H1 (cell line): ENCODE data around the gene FH. TPM values are rescaled to one million over a fixed set of nuclear protein-coding genes. Genes with fewer than 3 reads are reported as not detected.

ENCODE experiments used
- ASH2L ChIP-seq: fragments of 200-600, 300-600 bp; sonication (generic); IDR thresholded peaks from one replicate; pipeline ENCODE4 v1.7.1; 2017; ENCODE audit warnings: low read length
- CEBPB ChIP-seq: IDR thresholded peaks from 2 replicates; pipeline ENCODE4 v1.6.1; 2012; ENCODE audit warnings: low read depth, low read length
- FOSL1 ChIP-seq: IDR thresholded peaks from 2 replicates; pipeline ENCODE4 v1.6.1; 2011; ENCODE audit warnings: mild to moderate bottlenecking, low read depth, low read length, moderate library complexity; ENCODE audit not compliant: insufficient read depth
- NANOG ChIP-seq: IDR thresholded peaks from 2 replicates; pipeline ENCODE4 v1.6.1; 2011; ENCODE audit warnings: low read length, low read depth, mild to moderate bottlenecking, inconsistent platforms; ENCODE audit not compliant: insufficient read depth, poor library complexity, severe bottlenecking
- RBBP5 ChIP-seq: IDR thresholded peaks from 2 replicates; pipeline ENCODE4 v1.7.1; 2012; ENCODE audit warnings: low read depth, mild to moderate bottlenecking, inconsistent platforms, low read length, moderate library complexity, borderline replicate concordance
- polyA plus RNA-seq, 7 experiments: library from polyadenylated mRNA; depleted of rRNA in 3 of 7; stranded (reverse) in 5 of 7; unstranded in 2 of 7; fragments of >200 nt in 5 of 7; fragments of 200-250 nt in 2 of 7; gene quantifications; 1 replicate in 5 of 7; 2 replicates in 1 of 7; 4 replicates in 1 of 7; pipeline versions ENCODE4 v1.2.1 to v1.2.3, GENCODE V29; 2011 to 2013; ENCODE audit warnings: missing spikeins in 2 of 7, mixed read lengths in 2 of 7
- total RNA-seq: library from RNA; stranded (reverse); fragmentation: NEBNext Ultra II Directional; extraction: Animal tissue kit (Norgen Biotek cat#: 25700); gene quantifications from 2 replicates; pipeline ENCODE4 v1.2.1, GENCODE V29; 2021

Gene FH
- total and polyA plus RNA-seq, 2 of the 8 experiments (the other 6 are each of a cell fraction or from before 2014, with no cell fraction given) = 45.0 to 81.9 TPM

DNA sequence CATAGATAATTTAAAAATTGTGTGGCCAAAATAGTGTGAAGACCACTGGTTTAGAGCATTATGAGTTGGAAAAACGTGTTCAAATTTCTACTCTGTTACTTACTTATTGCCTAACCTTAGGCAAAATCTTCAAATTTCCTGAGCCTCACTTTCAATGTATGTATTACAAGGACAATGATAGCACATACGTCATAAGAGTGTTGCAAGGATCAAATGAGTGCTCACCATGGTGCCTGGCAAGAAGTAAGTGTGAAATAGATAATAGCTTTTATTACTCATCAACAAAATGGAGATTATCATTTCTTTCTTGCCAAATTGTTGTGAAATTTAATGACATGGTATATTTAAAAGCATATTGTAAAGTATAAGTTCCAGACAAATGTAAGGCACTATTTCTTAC lies 57.2 kb downstream of the FH start (continued):
- TF ChIP-seq ASH2L (no peak), FOSL1 (no peak), RBBP5 (no peak), CEBPB (no peak), NANOG (no peak)
